Inferior parietal cortex (tissue), 1 donor: ENCODE results near the gene IFT27.
A peak's percentile ranks its signal among the peaks of the same experiment; 100 is the strongest.

ENCODE experiments used
- DNase-seq: peaks from one replicate; pipeline ENCODE4 v3.0.0-alpha.2; 2016; ENCODE audit errors: extremely low spot score

The IFT27 gene

GRCh38 chr22:36797374-36797773, 21.5 kb upstream of the IFT27 start:
- no peak for DNase-seq

- no peak for DNase-seq
Observed at GRCh38 chr22:36796552-36797175, 20.7 kb upstream of the IFT27 start.

DNA sequence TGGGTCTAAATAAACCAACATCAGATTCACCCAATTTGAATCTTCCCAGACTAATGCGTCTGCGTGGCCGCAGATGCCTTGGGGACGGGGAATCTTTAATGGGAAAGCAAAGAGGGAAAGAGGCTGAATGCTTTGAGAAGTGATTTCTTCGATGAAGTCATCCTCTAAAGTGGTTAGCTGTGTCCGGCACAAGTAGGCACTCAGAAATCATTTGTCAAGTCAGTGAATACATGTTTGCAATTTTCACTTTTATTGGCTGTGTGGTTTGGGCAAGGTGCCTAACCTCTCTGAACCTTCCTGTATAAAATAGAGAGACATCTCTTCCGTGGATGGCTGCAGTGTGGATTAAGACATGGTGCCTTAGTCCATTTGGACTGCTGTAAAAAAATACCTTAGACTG, 19.7 kb upstream of the IFT27 start:
- no peak for DNase-seq

GRCh38 chr22:36790648-36791047, 14.7 kb upstream of the IFT27 start:
- no peak for DNase-seq

DNA sequence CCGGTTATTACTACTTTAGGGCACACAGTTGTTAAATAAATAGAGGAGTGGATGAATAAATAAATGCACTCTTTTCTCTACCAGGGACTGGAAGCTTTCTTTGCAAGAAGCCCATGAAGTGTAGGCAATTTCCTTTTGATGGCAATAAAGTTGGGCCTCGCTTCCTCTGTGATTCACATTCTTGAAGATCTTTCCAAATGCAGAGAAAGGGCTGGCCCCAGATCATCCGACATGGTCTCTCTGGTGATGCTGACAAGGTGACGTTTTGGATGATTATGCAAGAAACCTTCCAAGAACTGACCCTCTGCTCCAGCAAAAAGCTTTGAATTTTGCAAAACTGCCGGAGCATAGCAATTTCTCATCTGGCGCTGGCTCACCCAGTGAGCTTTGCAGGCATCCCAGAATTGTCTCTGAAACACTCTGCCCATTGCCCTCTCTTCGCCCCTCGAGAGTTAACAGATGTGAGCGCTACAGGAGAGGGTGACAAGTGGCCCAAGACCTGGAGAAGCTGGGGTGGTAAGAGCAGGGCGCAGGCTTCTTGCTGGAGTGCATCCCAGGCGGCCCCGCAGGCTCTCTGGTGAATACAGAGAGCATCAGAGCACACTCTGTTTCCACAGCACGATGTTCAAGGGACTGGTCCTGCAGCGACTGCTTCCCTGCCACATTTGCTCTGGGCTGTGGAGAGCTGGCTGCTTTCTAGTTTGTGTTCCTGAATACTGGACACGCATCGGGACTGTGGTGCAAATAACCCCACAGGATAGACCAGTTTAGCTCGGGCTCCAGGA, 11.5 kb upstream of the IFT27 start:
- no peak for DNase-seq

- DNase-seq, result no peak
Observed at GRCh38 chr22:36783743-36784142, 7.8 kb upstream of the IFT27 start.

DNA sequence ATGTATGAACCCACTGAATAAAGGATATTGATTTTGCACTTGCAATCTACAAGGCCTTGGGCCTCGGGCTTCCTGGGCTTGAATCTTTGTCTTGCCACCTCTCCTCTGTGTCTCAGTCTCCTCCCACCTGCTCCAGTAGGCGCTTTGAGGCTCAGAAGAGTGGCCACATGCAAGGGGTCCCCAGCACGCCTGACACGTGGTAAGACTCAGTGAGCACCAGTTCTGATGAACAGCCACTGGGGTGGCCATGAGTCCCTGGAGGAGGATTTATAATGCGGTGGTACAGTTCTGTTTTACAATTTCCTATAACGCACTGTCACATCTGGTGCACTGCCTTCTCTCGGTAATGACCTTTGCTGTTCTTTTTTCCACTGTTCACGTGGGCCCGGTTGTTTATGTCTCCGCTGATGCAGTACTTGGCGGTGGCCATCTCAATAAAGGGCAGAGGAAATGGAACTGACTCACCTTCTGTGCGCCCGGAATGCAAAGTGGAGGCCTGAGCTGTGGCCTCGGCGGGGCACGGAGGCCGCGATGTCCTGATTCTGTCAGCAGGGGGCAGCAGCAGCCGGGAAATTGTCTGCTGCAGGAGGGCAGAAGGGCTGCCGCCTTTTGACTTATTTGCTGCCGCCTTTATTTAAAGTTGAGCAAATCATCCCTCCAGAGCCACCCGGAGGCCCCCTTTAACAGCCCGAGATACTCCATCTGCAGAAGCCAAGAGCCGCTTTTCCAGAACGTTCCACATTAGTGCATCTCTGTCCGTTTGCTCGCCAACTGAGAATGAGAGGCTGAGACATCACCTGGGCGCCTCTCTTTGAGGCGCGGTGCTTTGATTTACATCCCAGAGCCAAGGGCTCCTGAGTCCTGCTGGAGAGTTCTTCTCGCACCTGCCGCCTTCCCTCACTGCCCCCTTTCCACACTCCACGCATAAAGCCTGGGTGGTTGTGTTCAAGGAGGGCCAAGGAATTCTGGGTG, 6.0 kb upstream of the IFT27 start:
- DNase-seq, result peak; percentile 76

GRCh38 chr22:36778020-36778419, 2.1 kb upstream of the IFT27 start:
- DNase-seq, result no peak

GRCh38 chr22:36776722-36777121, 803 bp upstream of the IFT27 start:
- DNase-seq, result no peak

GRCh38 chr22:36775586-36775963, 344 bp downstream of the IFT27 start:
- no peak for DNase-seq

DNA sequence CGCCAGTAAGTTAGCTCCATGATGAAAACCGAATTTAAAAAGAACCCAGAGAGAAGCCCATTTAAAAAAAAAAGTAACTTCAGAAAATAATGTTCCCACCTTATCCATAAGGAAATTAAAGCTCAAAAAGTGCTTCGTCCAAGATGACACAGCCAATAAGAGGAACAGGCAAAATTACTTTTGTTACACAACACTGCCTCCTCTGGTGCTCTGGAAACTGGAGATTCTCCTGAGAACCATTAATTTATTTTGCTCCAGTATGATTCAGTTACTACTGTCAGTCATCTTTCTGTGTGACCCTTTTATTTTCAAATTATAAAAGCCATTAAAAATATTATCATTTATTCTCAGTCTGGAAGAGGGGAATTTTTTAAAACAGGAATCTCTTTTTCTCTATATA, 2.0 kb downstream of the IFT27 start:
- peak; percentile 56 for DNase-seq

DNA sequence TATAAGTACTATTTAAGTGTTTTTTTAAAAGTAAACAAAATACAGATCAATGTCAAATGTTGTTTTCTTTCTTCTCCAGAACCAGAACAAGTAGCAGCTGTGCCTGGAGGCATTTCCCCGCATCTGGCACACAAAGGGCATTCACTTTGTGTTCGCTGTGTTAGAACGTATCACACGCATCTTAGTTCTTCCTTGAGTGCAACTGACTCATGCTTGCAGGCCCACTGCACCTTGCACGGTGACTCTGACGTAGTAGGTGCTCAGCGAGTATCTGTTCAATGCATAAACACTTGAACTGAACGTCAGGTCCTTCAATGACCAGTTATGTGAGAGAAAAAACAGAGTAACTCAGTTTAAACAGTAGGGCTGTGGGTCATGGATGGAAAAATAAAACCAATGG, 3.5 kb downstream of the IFT27 start:
- DNase-seq, result no peak

GRCh38 chr22:36771356-36772063, 4.4 kb downstream of the IFT27 start:
- DNase-seq, result no peak

DNA sequence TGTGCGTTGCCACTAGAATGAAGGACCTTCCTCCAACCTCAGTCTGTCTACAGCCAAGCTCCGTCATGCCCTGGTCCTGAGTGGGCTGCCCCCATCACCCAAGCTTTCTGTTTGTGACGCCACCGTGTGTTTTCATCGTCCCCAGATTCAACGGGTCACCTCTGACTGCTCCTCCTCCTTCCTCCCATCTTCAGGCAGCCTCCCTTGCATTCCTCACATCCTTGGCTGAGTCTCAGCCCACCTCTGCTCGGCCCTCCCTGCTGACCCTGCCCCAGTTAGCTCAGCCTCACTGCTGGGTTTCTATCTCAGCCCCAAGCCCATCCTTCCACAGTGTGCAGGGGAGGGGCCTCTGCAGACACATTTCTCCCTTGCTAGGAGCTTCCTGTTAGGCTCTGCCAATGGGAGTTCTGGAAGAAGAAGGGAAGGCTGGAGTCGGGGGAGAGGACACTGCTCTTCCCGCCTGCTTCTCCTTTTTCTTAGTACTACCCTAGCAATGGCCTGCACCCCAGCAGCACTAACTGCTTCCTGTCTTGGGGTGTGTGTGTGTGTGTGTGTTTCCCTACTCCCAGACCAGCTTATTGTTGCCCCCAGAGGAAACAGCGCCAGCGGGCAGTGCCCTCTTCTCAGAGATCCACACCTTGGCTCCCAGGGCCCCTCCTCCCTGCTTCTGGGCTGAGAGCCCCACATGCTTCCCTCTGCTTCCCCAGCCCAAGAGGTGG, 5.2 kb downstream of the IFT27 start:
- DNase-seq, result no peak

DNA sequence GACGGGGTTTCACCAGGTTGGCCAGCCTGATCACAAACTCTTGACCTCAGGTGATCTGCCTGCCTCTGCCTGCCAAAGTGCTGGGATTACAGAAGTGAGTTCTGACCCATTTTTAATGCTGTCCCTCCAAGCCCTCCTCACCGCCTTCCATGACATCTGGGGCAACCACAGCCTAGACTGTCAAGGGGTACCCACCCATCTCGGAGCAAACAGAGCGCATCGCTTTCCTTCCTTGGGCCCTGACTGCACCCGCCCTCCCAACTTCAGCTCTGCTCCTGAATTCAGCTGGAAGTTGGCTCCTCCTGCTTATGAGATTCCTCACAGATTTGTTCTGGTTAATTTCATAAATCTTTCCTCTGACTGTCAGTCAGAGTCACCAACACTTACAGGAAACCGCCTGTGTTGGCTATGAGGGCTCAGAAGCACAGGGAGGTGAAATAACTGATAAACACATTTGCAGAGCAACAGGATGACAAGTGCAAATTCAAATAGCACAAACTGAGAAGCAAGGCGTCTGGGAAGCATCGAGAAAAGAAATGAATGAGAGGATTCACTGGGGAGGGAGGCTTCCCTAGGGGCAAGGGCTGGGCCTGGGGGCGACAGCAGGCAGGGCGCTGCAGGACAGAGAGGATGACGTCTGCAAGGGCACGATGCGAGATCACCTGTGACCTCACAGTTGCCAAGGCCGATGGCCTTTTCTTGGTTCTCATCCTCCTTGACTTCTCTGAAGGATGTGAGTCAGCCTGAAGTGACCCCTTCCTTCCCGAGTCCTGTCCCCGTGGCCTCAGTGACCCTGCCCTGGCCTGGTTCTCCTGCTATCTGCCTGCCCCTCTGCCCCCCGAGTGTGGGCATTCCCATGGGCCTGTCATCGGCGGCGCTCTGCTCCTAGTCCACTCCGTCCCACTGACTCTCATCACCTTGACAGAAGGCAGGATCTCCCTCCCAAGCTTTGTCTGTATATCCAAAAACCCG, 6.1 kb downstream of the IFT27 start:
- DNase-seq, result no peak

- no peak for DNase-seq
Observed at GRCh38 chr22:36768616-36769015, 7.3 kb downstream of the IFT27 start.

DNA sequence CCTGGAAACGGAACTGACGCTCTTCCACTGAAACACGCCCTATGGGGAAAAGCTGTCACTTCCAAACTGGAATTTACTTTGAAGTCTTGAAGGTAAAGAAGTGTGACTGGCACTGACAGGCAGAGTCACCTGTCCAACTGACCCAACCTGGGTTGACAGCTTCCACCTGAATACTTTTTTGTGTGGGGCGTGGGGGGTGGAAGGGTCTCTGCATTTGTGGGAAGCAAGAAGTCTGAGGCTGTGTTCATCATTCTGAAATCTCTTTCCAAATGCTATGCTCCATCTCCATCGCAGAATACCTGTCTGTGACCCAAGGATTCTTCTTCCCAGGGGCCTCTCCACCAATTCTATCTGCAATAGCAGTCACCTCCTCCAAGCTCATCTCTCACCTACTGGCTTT, 7.8 kb downstream of the IFT27 start:
- DNase-seq, result no peak

DNA sequence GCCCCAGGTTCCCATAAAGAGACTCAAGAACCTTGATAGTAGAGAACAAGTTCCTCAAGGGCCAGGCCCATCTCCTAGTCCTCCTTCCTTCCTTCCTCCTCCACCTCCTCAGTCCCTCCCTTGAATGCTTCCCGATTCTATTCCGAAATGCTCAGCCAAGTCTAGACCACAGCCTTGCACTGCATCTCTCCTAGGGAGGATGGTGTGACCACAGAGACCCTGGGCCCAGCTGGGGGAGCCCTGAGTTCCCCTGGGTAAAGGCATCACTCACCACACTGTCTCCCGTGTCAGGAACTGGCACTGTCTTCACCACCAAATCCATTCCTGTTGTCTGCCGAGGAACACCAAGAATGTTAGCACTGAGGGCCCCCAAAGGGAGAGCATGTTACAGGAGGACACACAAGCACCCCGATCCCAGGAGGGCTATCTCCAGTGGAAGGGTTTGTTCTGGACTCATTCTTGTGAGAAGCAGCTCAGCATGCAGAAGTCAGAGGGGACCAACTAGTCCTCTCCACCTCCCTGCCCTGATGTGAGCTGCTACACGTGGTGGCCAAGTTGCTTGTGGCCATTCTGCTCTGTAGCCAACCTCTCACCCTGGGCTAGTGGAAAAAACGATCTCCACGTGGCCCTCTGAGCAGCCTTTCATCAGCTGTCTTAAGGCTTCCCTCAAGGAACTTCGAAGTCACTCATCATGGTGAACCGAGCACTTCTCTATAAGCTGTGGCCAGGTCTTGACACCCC, 8.7 kb downstream of the IFT27 start:
- no peak for DNase-seq

DNA sequence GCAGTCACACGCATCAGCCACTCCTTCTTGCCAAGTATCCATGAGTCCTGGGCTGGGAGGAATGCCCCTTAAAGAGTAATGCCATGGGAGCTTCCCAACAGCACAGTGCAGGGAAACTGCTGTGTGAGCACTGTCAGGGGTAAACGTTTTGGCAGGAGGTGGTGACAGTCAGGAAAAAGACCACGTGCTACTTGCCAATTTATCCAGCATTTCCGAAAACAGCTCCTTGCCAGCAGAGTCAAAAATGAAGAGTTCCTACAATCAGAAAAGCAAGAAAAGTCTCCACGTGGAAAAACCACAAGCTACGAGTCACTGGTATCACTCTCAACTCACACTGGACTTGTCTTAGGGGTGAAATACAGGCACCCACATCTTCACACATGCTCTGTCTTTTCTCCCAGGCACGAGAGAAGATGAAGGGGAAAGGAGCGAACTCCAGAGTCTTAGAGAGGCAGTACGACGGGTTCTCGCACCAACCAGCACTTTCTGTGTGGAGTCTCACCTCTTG, 9.9 kb downstream of the IFT27 start:
- DNase-seq, result no peak
